ENCODE results near the gene NBR1.
"Not testable (repeated sequence)": the region's sequence is repeated elsewhere in the genome, so short reads cannot be mapped to it uniquely, and the experiment has no call there.

NBR1 gene

GRCh38 chr17:43216762-43217613 is 46.0 kb downstream of the NBR1 start:
- no peak for DNase-seq

- DNase-seq, result no peak
Observed at GRCh38 chr17:43217614-43218087, 46.6 kb downstream of the NBR1 start.

DNA sequence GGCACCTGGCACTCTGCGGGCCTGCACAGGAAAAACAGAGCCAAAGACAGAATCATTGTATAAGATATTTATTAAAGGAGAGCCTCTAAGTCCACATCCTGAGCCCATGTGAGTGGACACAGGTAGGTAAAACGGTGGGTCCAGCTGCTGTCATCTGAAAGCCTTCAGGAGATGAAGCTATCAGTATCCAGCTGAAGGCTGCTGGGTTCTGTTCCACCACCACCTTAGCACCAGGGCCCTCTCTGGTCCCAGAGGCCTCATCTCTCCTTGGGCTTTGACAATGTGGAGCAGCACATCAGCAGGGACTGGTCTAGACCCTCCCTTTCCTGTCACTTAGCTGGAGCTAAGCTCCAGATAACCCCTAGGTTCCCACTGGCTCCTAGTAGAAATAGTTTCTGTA is 48.0 kb downstream of the NBR1 start:
- no peak for DNase-seq

GRCh38 chr17:43219746-43220380 is 48.8 kb downstream of the NBR1 start:
- DNase-seq, result peak; percentile 8

- no peak for DNase-seq
Observed at GRCh38 chr17:43220511-43221125, 49.6 kb downstream of the NBR1 start.

- peak; percentile 29 for DNase-seq
Observed at GRCh38 chr17:43224146-43224705, 53.2 kb downstream of the NBR1 start.

DNA sequence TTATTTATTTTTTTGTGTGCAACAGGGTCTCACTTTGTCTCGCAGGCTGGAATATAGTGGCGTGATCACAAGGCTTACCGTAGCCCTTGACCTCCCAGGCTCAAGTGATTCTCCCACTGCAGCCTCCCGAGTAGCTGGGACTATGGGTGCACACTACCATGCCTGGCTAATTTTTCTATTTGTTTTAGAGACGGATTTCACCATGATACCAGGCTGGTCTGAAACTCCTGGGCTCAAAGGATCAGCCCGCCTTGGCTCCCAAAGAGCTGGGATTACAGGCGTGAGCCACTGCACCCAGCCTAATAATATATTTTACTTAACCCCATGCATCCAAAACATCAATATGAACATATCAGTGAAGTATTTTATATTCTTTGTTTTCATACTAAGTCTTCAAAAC is 55.4 kb downstream of the NBR1 start:
- DNase-seq, result peak; percentile 10

- not testable (repeated sequence) for DNase-seq
Observed at GRCh38 chr17:43228020-43228782, 57.2 kb downstream of the NBR1 start, which contains the start of gene CCDC200. Gene CCDC200 (minus strand): TSS chr17:43228623. CDS start chr17:43228554, 69 bp downstream.

DNA sequence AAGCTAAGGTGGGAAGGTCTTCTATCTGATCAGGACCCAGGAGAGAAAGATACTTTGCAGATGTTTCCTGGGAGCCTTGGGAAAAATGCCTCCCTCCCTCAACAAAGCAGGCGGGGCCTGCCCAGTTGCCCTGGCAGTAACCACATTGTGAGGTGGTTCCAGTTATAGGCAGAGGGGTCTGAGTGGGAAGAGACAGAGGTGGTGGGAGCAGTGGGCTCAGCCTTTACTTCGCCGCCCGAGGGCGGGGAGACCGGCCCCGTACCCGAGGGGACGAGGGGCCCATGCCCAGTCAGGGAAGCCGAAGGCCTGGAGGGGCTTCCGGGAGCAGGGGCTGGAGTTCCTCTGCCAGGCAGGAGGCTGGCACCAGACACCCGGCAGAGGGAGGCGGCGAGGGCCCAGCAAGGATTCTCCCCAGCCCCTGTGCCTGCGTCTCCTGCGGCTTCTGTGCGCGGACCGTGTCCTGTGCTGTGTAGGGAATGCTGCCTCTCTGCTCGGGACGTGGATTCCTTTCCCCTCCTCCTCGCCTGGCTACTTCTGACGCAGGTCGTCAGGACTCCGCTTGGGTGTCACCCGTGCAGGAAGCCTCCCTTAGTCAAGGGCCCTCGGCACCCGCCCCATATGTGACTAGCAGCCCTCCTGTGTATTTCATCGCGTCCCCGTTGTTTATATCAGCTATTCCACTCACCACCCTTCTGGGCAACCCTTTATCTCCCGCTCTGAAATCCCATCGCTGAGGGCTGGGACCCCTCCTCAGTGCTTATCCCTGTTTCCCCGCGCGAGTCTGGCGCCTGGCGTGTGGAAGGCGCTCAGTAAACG is 60.4 kb downstream of the NBR1 start:
- peak; percentile 40 for DNase-seq

DNA sequence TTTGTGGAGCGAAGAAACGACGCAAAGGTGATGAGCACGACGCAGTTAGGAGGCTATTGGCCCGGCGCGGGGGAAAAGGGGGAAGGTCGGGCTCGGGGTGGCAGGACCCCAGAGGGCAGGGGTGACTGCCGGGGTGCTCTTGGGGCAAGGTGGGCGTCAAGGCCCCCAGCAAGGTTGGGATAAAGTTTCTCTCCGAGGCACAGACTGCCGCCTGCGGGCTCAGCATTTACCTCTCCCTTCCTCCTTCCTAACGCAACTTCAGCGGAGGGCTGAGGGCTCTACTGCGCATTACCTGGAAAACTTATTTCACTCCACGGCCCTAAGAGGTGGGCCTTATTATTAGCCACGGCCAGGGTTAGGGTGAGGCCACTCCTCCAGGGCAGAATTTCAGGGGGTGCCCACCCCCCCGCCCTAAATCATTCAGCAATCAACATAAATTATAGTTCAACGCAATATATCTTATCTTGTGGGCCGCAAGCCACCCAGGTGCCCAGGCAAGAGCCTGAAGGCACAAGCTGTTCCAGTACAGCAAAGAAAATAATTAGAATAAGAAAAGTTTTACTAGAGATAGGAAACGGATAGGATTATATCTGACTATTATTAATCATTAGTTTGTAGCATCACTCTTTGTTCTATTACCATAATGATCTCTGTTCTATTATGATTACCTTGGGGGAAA is 61.1 kb downstream of the NBR1 start:
- DNase-seq, result peak; percentile 78

DNA sequence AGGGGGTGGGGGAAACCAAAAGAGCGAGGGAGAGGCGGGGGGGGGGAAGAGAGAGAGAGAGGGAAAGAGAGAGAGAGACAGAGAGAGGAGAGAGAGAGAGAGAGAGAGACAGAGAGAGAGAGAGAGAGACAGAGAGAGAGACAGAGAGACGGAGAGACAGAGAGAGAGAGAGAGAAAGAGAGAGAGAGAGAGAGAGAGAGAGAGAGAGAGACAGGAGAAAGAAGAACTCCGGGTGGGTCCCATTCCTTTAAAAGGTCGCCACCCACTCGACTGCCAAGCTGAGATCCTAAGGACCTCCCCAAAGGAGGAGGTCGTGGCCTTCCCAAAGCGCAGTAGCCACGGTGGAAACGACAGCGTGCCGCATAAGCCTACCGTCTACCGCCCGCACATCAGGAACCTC is 62.2 kb downstream of the NBR1 start:
- DNase-seq, result not testable (repeated sequence)

DNA sequence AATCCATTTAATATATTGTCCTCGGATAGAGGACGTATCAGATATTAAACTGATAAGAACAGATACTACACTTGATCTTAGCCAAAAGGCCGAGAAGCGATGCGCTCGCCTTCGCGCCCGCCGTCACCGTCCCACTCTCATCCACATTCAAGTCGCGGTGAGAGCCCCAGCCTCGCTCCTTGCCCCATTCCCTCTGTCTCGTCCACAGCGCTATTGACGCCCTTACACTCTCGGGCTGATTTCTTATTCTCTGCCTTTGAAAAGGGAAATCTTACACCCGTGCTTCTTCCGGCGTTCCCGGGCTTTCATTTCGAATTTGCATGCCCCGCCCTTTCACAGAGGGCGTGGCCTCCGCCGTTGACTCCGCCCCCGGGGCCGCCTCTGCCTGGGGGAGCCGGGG is 62.9 kb downstream of the NBR1 start, which contains the start of gene RNU2-1:
Gene RNU2-1 (minus strand): TSS at position 101 of the 400 bp plus-strand sequence.
- DNase-seq, result not testable (repeated sequence)

DNA sequence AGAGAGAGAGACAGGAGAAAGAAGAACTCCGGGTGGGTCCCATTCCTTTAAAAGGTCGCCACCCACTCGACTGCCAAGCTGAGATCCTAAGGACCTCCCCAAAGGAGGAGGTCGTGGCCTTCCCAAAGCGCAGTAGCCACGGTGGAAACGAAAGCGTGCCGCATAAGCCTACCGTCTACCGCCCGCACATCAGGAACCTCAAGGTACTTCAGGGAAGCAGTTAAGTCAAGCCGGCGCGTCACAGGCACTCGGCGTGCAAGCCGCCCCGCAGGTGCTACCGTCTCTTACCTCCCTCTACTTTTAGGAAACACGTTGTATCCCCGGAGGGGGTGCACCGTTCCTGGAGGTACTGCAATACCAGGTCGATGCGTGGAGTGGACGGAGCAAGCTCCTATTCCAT is 68.6 kb downstream of the NBR1 start:
- DNase-seq, result not testable (repeated sequence)

GRCh38 chr17:43240596-43241352 is 69.8 kb downstream of the NBR1 start:
- DNase-seq, result not testable (repeated sequence)

GRCh38 chr17:43246456-43246855 is 75.4 kb downstream of the NBR1 start:
- DNase-seq, result not testable (repeated sequence)

All from activated CD8-positive, alpha-beta memory T cell treated with anti-CD3 and anti-CD28 coated beads, Interleukin-2, amount 50 U/mL, for 48 hours (primary cell).